ENCODE results near the gene NELFB.

NELFB gene

GRCh38 chr9:137298401-137299202 lies 43.5 kb downstream of the NELFB start:
- Histone ChIP-seq H3K36me3 (ENCODE audit: control insufficient read depth, insufficient read depth, low read length) (no peaks in the 10 kb centered on the region), H3K4me3 (replicated peaks; ENCODE audit: low read depth, low read length) (no peak overlapping the region), H3K27me3 (replicated peaks; ENCODE audit: control insufficient read depth, insufficient read depth, low read length) (no peaks in the 10 kb centered on the region; the same call in 1 of the 2 replicates)
- TF ChIP-seq CTCF (IDR thresholded peaks at IDR 0.05; ENCODE audit: insufficient read depth, low read length, poor library complexity, severe bottlenecking): no peak
- DNase-seq (ENCODE audit: extremely low read depth, insufficient read length): no peak

GRCh38 chr9:137299203-137299565 lies 44.1 kb downstream of the NELFB start:
- no peak for TF ChIP-seq CTCF (IDR thresholded peaks at IDR 0.05; ENCODE audit: insufficient read depth, low read length, poor library complexity, severe bottlenecking)
- H3K4me3 ChIP-seq (replicated peaks; ENCODE audit: low read depth, low read length): no peak overlapping the region
- DNase-seq (ENCODE audit: extremely low read depth, insufficient read length): no peak
- H3K36me3 ChIP-seq (ENCODE audit: control insufficient read depth, insufficient read depth, low read length): no peaks in the 10 kb centered on the region
- H3K27me3 ChIP-seq (replicated peaks; ENCODE audit: control insufficient read depth, insufficient read depth, low read length): no peaks in the 10 kb centered on the region; the same call in 1 of the 2 replicates

GRCh38 chr9:137299938-137300337 lies 44.8 kb downstream of the NELFB start:
- H3K4me3 ChIP-seq (replicated peaks; ENCODE audit: low read depth, low read length): no peak overlapping the region
- H3K27me3 ChIP-seq (replicated peaks; ENCODE audit: control insufficient read depth, insufficient read depth, low read length): no peaks in the 10 kb centered on the region; the same call in 1 of the 2 replicates
- TF ChIP-seq CTCF (IDR thresholded peaks at IDR 0.05; ENCODE audit: insufficient read depth, low read length, poor library complexity, severe bottlenecking): no peak
- no peak for DNase-seq (ENCODE audit: extremely low read depth, insufficient read length)
- H3K36me3 ChIP-seq (ENCODE audit: control insufficient read depth, insufficient read depth, low read length): no peaks in the 10 kb centered on the region

- Histone ChIP-seq H3K27me3 (replicated peaks; ENCODE audit: control insufficient read depth, insufficient read depth, low read length) (no peaks in the 10 kb centered on the region; the same call in 1 of the 2 replicates), H3K4me3 (replicated peaks; ENCODE audit: low read depth, low read length) (peak overlapping the region; percentile 51), H3K36me3 (ENCODE audit: control insufficient read depth, insufficient read depth, low read length) (no peaks in the 10 kb centered on the region)
- TF ChIP-seq CTCF (IDR thresholded peaks at IDR 0.05; ENCODE audit: insufficient read depth, low read length, poor library complexity, severe bottlenecking): no peak
- DNase-seq (ENCODE audit: extremely low read depth, insufficient read length): no peak
Measured at GRCh38 chr9:137300567-137301080, 45.5 kb downstream of the NELFB start.

DNA sequence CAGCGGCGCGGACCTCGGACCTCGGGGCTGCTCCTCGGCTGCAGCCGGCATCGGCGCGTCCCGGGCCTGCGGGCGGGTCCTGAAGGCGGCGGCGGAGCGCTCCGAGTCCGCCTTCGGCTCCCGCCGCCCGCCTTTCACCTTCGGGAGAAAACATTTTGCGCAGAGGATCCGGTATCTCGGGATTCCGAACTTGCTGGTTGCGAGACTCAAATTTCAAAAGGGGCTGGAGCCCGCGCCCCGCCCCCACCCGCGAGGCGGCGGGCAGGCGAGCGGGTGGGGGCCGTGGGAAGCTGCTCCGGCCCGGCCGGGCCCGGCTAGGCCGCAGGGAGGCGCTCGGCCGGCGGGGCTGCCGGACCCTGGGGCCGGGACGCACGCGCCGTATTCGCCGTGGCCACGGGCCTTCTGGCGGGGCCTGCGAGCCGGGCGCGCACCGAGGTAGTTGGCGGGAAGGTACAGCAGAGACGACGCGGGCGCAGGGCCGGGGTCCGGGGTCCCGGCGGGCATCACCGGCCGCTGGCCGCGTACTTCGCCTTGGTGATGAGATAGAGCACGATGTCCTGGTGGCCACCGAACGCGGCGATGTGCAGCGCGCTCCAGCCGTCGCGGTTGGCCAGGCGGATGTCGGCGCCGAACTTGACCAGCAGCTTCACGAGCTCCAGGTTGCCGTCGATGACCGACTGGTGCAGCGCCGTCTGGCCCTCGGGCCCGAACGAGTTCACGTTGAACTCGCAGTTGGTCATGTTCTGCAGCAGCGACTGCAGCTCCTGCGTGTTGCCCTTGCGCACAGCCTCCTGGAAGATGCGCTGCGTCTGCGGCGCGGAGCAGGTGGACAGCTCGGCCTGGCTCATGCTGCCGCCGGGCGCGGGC lies 46.2 kb downstream of the NELFB start:
- no peak for TF ChIP-seq CTCF (IDR thresholded peaks at IDR 0.05; ENCODE audit: insufficient read depth, low read length, poor library complexity, severe bottlenecking)
- H3K27me3 ChIP-seq (replicated peaks; ENCODE audit: control insufficient read depth, insufficient read depth, low read length): no peaks in the 10 kb centered on the region; the same call in 1 of the 2 replicates
- DNase-seq (ENCODE audit: extremely low read depth, insufficient read length): peak; percentile 73
- no peaks in the 10 kb centered on the region for H3K36me3 ChIP-seq (ENCODE audit: control insufficient read depth, insufficient read depth, low read length)
- peak overlapping the region; percentile 53 for H3K4me3 ChIP-seq (replicated peaks; ENCODE audit: low read depth, low read length)
